GM21423 (cell line): Measurements from ENCODE around the gene TGM2.

Experiments
- ATAC-seq: cut with Tn5 transposase; IDR thresholded peaks from one replicate; pipeline ENCODE4 v1.9.1; 2021; ENCODE audit warnings: mild to moderate bottlenecking, moderate library complexity; ENCODE audit not compliant: unreplicated experiment

TGM2 gene

GRCh38 chr20:38134427-38135270 is 30.4 kb downstream of the TGM2 start:
- ATAC-seq: no peak

GRCh38 chr20:38133680-38134426 is 31.2 kb downstream of the TGM2 start:
- ATAC-seq: no peak

GRCh38 chr20:38132910-38133501 is 32.1 kb downstream of the TGM2 start:
- ATAC-seq: no peak

- no peak for ATAC-seq
Observed at GRCh38 chr20:38132156-38132909, 32.7 kb downstream of the TGM2 start.

- no peak for ATAC-seq
Observed at GRCh38 chr20:38131588-38132121, 33.4 kb downstream of the TGM2 start.

- no peak for ATAC-seq
Observed at GRCh38 chr20:38130687-38131587, 34.1 kb downstream of the TGM2 start.

- ATAC-seq: no peak
Observed at GRCh38 chr20:38129893-38130609, 35.0 kb downstream of the TGM2 start.

GRCh38 chr20:38129248-38129865 is 35.7 kb downstream of the TGM2 start:
- ATAC-seq: no peak

GRCh38 chr20:38128691-38129090 is 36.4 kb downstream of the TGM2 start:
- ATAC-seq: no peak

- no peak for ATAC-seq
Observed at GRCh38 chr20:38127920-38128528, 37.0 kb downstream of the TGM2 start.

GRCh38 chr20:38126932-38127621 is 38.0 kb downstream of the TGM2 start:
- no peak for ATAC-seq

- no peak for ATAC-seq
Observed at GRCh38 chr20:38126146-38126921, 38.7 kb downstream of the TGM2 start.

- no peak for ATAC-seq
Observed at GRCh38 chr20:38125157-38126056, 39.7 kb downstream of the TGM2 start.

- ATAC-seq: no peak
Observed at GRCh38 chr20:38123021-38123587, 42.0 kb downstream of the TGM2 start.

GRCh38 chr20:38121741-38122140 is 43.3 kb downstream of the TGM2 start:
- no peak for ATAC-seq

GRCh38 chr20:38120625-38120988 is 44.5 kb downstream of the TGM2 start:
- ATAC-seq: no peak
